Dermis lymphatic vessel endothelial cell (primary cell): ENCODE results near the gene PDE4B. TPM values are rescaled to one million over a fixed set of nuclear protein-coding genes. Genes with fewer than 3 reads are reported as not detected.

ENCODE experiments used
- total RNA-seq: library from RNA; depleted of rRNA; stranded (reverse); fragments of >200 nt; gene quantifications from 2 replicates; pipeline ENCODE4 v1.2.1, GENCODE V29; 2014

The PDE4B gene
- total RNA-seq, result 171 and 299 TPM in 2 replicates

GRCh38 chr1:65792669-65793358, at the start of gene PDE4B:
Gene PDE4B, plus strand, starts transcription at chr1:65792895.

